Activated B cell treated with CpG ODN at 0.5 μM for 24 hours (primary cell): ENCODE measurements around the gene CYTH2. TPM values are rescaled to one million over a fixed set of nuclear protein-coding genes. Genes with fewer than 3 reads are reported as not detected.
"Not testable (repeated sequence)": the region's sequence is repeated elsewhere in the genome, so short reads cannot be mapped to it uniquely, and the experiment has no call there.

ENCODE experiments used
- ATAC-seq: fragments of 200-7000 bp; cut with Tn5 transposase; one replicate; pipeline ENCODE4 v1.10.0; 2021; ENCODE audit warnings: low read depth, mild to moderate bottlenecking, moderate library complexity
- CTCF ChIA-PET: fragments of 350-600 bp; sonication (Branson Sonifier 250); formaldehyde crosslinking; loops from one replicate; lab custom pipeline; 2021; ENCODE audit warnings: antibody characterized with exemption; lab: Charles Lee
- POLR2A ChIA-PET: fragments of 350-600 bp; sonication (Branson Sonifier 250); formaldehyde crosslinking; loops from one replicate; lab custom pipeline; 2021; ENCODE audit warnings: antibody characterized with exemption; lab: Charles Lee
- DNase-seq: peaks from one replicate; pipeline ENCODE4 v3.0.0; 2022
- H3K27ac Mint-ChIP-seq: one replicate; pipeline ENCODE4 v1.8.0; 2020; ENCODE audit warnings: mixed read lengths
- H3K27me3 Mint-ChIP-seq: one replicate; pipeline ENCODE4 v1.8.0; 2021; ENCODE audit warnings: mixed read lengths
- H3K36me3 Mint-ChIP-seq: one replicate; pipeline ENCODE4 v1.8.0; 2021; ENCODE audit warnings: low read depth, mixed read lengths
- H3K4me1 Mint-ChIP-seq: one replicate; pipeline ENCODE4 v1.8.0; 2021; ENCODE audit warnings: mixed read lengths
- H3K4me3 Mint-ChIP-seq: one replicate; pipeline ENCODE4 v1.8.0; 2020; ENCODE audit warnings: mild to moderate bottlenecking, mixed read lengths
- H3K9me3 Mint-ChIP-seq: one replicate; pipeline ENCODE4 v1.8.0; 2020; ENCODE audit warnings: mixed read lengths
- CTCF ChIP-seq: fragments of 200-600 bp; IDR thresholded peaks from one replicate; pipeline ENCODE4 v1.8.0; 2022; ENCODE audit warnings: antibody characterized with exemption, mild to moderate bottlenecking
- intact Hi-C: fragments of 100-400 bp; cut with micrococcal nuclease; formaldehyde crosslinking; loops from one replicate; pipeline ENCODE4 v1.15.1; 2024
- total RNA-seq: library from RNA; stranded (reverse); gene quantifications from 2 replicates; pipeline ENCODE4 v1.2.3, GENCODE V29; 2022

CYTH2 gene
- total RNA-seq, 1 donor from 2014 or later, result 35.6 TPM

DNA sequence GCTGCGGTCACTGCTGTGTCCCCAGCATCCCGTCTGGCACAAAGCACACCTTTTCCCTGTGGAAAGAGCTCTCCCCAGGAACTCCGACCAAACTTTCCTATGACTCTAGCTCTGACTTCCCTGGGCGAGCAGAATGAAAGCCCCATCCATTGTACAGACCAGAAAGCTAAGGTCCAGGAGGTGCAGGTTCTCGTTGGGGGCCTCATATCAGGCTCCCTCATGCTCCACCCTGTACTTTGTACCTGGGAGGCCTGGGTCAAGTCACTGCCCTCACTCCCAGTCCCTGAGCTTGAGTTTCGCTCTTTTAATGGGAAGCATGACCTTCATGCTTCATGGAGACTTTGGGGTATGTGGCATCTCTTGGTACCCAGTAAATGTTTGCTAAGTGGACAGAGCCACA is 18.4 kb downstream of the CYTH2 start:
- ChIA-PET CTCF (interaction anchor here (0.8 to 3.9 kb wide), 4 partner anchors 19 to 121 kb away, joined by 3 to 27 read pairs (median 15); no protein-coding TSS in a partner anchor), POLR2A (interaction anchor here (0.6 to 1.0 kb wide), 3 partner anchors 15 to 121 kb away, joined by 3 to 5 read pairs (median 4); no protein-coding TSS in a partner anchor)
- no peak for TF ChIP-seq CTCF
- ATAC-seq, result no peak
- intact Hi-C loops, result no loop called here
- Mint-ChIP-seq H3K27me3 (peaks cover 8% of the 10 kb centered on the region), H3K4me3 (no peak overlapping the region), H3K4me1 (peaks cover 24% of the 10 kb centered on the region), H3K27ac (no peak overlapping the region), H3K36me3 (no peaks in the 10 kb centered on the region), H3K9me3 (no peaks in the 10 kb centered on the region)
- no peak for DNase-seq

GRCh38 chr19:48487948-48488347 is 18.8 kb downstream of the CYTH2 start:
- no peak for TF ChIP-seq CTCF
- Mint-ChIP-seq H3K9me3 (no peaks in the 10 kb centered on the region), H3K36me3 (no peaks in the 10 kb centered on the region), H3K27me3 (peaks cover 12% of the 10 kb centered on the region), H3K27ac (no peak overlapping the region), H3K4me1 (peaks cover 28% of the 10 kb centered on the region), H3K4me3 (no peak overlapping the region)
- DNase-seq, result no peak
- no peak for ATAC-seq
- intact Hi-C loops, result no loop called here
- ChIA-PET CTCF (interaction anchor here (1.0 to 3.9 kb wide), 3 partner anchors 96 to 121 kb away, joined by 4 to 27 read pairs (median 26); no protein-coding TSS in a partner anchor), POLR2A (interaction anchor here (0.6 to 1.0 kb wide), 5 partner anchors 15 to 121 kb away, joined by 3 to 5 read pairs (median 4); no protein-coding TSS in a partner anchor)

GRCh38 chr19:48488478-48488877 is 19.3 kb downstream of the CYTH2 start:
- H3K27ac Mint-ChIP-seq, H3K4me3 Mint-ChIP-seq, DNase-seq, ATAC-seq, intact Hi-C loops, H3K9me3 Mint-ChIP-seq, H3K36me3 Mint-ChIP-seq: not testable (repeated sequence)
- CTCF ChIA-PET, result interaction anchor here (1.3 to 3.9 kb wide), 5 partner anchors 8 to 120 kb away, joined by 4 to 40 read pairs (median 26); no protein-coding TSS in a partner anchor
- Mint-ChIP-seq H3K27me3 (peaks cover 13% of the 10 kb centered on the region), H3K4me1 (peaks cover 32% of the 10 kb centered on the region)
- POLR2A ChIA-PET, result interaction anchor here (0.6 to 2.3 kb wide), 9 partner anchors 19 to 467 kb away, joined by 3 to 9 read pairs (median 5); partner anchors contain the start of gene CYTH2

- peak; percentile 83 for TF ChIP-seq CTCF
- H3K9me3 Mint-ChIP-seq, result no peaks in the 10 kb centered on the region
- H3K4me1 Mint-ChIP-seq, result peaks cover 40% of the 10 kb centered on the region
- peak overlapping the region; percentile 79 for H3K4me3 Mint-ChIP-seq
- peak; percentile 42 for ATAC-seq
- ChIA-PET POLR2A (interaction anchor here (0.6 to 2.3 kb wide), 15 partner anchors 8 to 156 kb away, joined by 3 to 11 read pairs (median 4); partner anchors contain the start of genes CYTH2, GRWD1, RPL18 and SPHK2), CTCF (interaction anchor here (0.5 to 3.9 kb wide), 17 partner anchors 9 to 148 kb away, joined by 3 to 40 read pairs (median 6); partner anchors contain the start of genes GRWD1 and KDELR1)
- intact Hi-C loops, result loop anchor here (1.0 to 10.0 kb wide), 6 partner anchors 20 to 225 kb away; partner anchors contain the start of genes CYTH2 and KDELR1
- H3K27me3 Mint-ChIP-seq, result peaks cover 19% of the 10 kb centered on the region
- DNase-seq, result peak; percentile 82
- H3K27ac Mint-ChIP-seq, result no peak overlapping the region
- no peaks in the 10 kb centered on the region for H3K36me3 Mint-ChIP-seq
Observed at GRCh38 chr19:48489608-48490216, 20.5 kb downstream of the CYTH2 start.

DNA sequence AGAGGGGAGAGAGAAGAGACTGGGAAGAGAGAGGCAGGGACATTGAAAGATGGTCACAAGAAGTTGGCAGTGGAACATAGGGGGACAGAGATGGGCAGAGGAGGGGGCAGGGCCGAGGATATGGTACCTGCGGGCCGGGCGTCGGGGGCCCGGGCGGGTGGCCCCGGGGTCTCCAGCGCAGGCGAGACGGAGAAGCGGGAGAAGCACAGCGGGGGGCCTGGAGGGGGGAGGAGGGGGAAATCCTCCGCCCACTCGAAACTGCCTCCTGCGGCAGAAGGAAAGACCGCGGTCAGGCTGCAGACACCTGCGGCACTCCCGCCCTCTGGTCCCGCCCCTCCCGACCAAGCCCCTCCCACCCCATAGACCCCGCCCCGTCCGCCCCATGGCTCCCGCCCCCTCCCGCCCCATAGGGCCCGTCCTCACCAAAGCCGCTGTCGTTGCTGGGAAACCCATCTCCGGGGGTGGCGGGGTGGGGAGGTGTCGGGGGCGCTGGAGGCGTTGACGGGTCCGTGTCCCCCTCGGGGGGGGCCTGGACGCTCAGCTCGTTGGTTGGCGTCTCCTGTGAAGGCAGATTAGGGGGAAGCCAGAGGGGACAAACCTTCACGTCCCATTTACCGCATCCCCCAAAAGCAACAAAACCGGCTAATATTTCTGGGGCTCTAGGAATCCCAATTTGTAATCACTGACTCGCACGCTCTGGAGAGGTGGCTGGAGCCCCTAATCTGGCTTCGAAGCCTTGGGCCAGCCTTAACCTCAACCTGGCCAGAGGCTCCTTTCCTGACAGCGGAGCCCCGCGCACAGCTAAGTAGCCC is 22.0 kb downstream of the CYTH2 start:
- ChIA-PET POLR2A (interaction anchor here (0.6 to 2.3 kb wide), 8 partner anchors 86 to 890 kb away, joined by 3 to 11 read pairs (median 6); partner anchors contain the start of genes RPL18 and SPHK2), CTCF (interaction anchor here (0.9 to 3.8 kb wide), 6 partner anchors 10 to 100 kb away, joined by 3 to 40 read pairs (median 12); partner anchors contain the start of gene KDELR1)
- Mint-ChIP-seq H3K36me3 (no peaks in the 10 kb centered on the region), H3K27me3 (peaks cover 27% of the 10 kb centered on the region), H3K27ac (peak overlapping the region; percentile 78), H3K4me1 (peaks cover 41% of the 10 kb centered on the region), H3K9me3 (no peaks in the 10 kb centered on the region), H3K4me3 (peak overlapping the region; percentile 79)
- ATAC-seq, result peak; percentile 38
- intact Hi-C loops, result loop anchor here (1.0 to 10.0 kb wide), 6 partner anchors 11 to 226 kb away; partner anchors contain the start of genes CYTH2, GRWD1 and KDELR1
- peak; percentile 56 for DNase-seq
- no peak for TF ChIP-seq CTCF
